Fibroblast of lung (primary cell): ENCODE measurements around the gene ZCCHC2. TPM values are rescaled to one million over a fixed set of nuclear protein-coding genes. Genes with fewer than 3 reads are reported as not detected.

ENCODE experiments used
- DNase-seq, 2 donors: peaks; one replicate each; pipeline versions ENCODE4 v3.0.0 to v3.0.0-alpha.2; 2010; ENCODE audit warnings: low read depth in 2 of 2
- H2AFZ ChIP-seq: 2 replicates; pipeline ENCODE4 v1.5.1; 2012; ENCODE audit warnings: low read length, control low read depth, inconsistent platforms
- H3K27ac ChIP-seq: 2 replicates; pipeline ENCODE4 v1.5.1; 2011; ENCODE audit warnings: low read length, control low read depth; ENCODE audit not compliant: insufficient read depth
- H3K27me3 ChIP-seq: 2 replicates; pipeline ENCODE4 v1.5.1; 2011; ENCODE audit warnings: mild to moderate bottlenecking, low read length; ENCODE audit not compliant: control insufficient read depth, insufficient read depth
- H3K36me3 ChIP-seq: 2 replicates; pipeline ENCODE4 v1.5.1; 2011; ENCODE audit warnings: low read length; ENCODE audit not compliant: control insufficient read depth, insufficient read depth
- H3K4me1 ChIP-seq: 2 replicates; pipeline ENCODE4 v1.5.1; 2011; ENCODE audit warnings: low read length; ENCODE audit not compliant: control insufficient read depth, insufficient read depth; ENCODE audit errors: extremely low read depth
- H3K4me2 ChIP-seq: 2 replicates; pipeline ENCODE4 v1.5.1; 2011; ENCODE audit warnings: low read length, control low read depth; ENCODE audit not compliant: insufficient read depth; ENCODE audit errors: extremely low read depth
- H3K4me3 ChIP-seq, 4 experiments: fragments of 200-600 bp in 1 of 4; sonication (generic) in 1 of 4; replicated peaks in 1 of 4; 2 replicates each; pipeline ENCODE4 v1.5.1; 2011 to 2016; ENCODE audit warnings: low read length in 4 of 4, low read depth in 3 of 4, mild to moderate bottlenecking in 3 of 4, control low read depth in 2 of 4, inconsistent platforms in 1 of 4, mixed read lengths in 1 of 4; ENCODE audit not compliant: insufficient read depth in 1 of 4; ENCODE audit errors: control extremely low read depth in 1 of 4
- H3K79me2 ChIP-seq: 2 replicates; pipeline ENCODE4 v1.5.1; 2012; ENCODE audit warnings: mild to moderate bottlenecking, low read length, inconsistent platforms; ENCODE audit not compliant: control insufficient read depth, insufficient read depth
- H3K9ac ChIP-seq: 2 replicates; pipeline ENCODE4 v1.5.1; 2011; ENCODE audit warnings: mild to moderate bottlenecking, low read length, control low read depth; ENCODE audit not compliant: insufficient read depth
- H3K9me3 ChIP-seq: 2 replicates; pipeline ENCODE4 v1.5.1; 2012; ENCODE audit warnings: low read depth, low read length; ENCODE audit not compliant: control insufficient read depth, insufficient read depth
- H4K20me1 ChIP-seq: 2 replicates; pipeline ENCODE4 v1.5.1; 2011; ENCODE audit warnings: low read length; ENCODE audit not compliant: control insufficient read depth, insufficient read depth; ENCODE audit errors: extremely low read depth
- CTCF ChIP-seq, 2 donors: IDR thresholded peaks in 1 of 2; conservative IDR thresholded peaks in 1 of 2; 1 replicate in 1 of 2; 2 replicates in 1 of 2; pipeline ENCODE4 v1.5.1; 2011 to 2012; ENCODE audit warnings: low read length in 2 of 2, control low read depth in 1 of 2, inconsistent platforms in 1 of 2, low read depth in 1 of 2, mild to moderate bottlenecking in 1 of 2
- EZH2 ChIP-seq: IDR thresholded peaks from 2 replicates; pipeline ENCODE4 v1.5.1; 2012; ENCODE audit warnings: low read length, control low read depth, mild to moderate bottlenecking; ENCODE audit errors: missing control alignments
- polyA plus RNA-seq, 2 donors: library from polyadenylated mRNA; depleted of rRNA in 1 of 2; stranded (reverse) in 1 of 2; unstranded in 1 of 2; fragments of >200 nt; gene quantifications; 2 replicates each; pipeline ENCODE4 v1.2.1, GENCODE V29; 2011 to 2012; ENCODE audit warnings: missing spikeins in 1 of 2
- total RNA-seq: library from RNA; depleted of rRNA; stranded (reverse); fragments of >200 nt; gene quantifications from 2 replicates; pipeline ENCODE4 v1.2.1, GENCODE V29; 2014

ZCCHC2 gene
- total and polyA plus RNA-seq, 2 donors (not counting 1 experiment from before 2014, with no cell fraction given) = 5.3 to 10.9 TPM

DNA sequence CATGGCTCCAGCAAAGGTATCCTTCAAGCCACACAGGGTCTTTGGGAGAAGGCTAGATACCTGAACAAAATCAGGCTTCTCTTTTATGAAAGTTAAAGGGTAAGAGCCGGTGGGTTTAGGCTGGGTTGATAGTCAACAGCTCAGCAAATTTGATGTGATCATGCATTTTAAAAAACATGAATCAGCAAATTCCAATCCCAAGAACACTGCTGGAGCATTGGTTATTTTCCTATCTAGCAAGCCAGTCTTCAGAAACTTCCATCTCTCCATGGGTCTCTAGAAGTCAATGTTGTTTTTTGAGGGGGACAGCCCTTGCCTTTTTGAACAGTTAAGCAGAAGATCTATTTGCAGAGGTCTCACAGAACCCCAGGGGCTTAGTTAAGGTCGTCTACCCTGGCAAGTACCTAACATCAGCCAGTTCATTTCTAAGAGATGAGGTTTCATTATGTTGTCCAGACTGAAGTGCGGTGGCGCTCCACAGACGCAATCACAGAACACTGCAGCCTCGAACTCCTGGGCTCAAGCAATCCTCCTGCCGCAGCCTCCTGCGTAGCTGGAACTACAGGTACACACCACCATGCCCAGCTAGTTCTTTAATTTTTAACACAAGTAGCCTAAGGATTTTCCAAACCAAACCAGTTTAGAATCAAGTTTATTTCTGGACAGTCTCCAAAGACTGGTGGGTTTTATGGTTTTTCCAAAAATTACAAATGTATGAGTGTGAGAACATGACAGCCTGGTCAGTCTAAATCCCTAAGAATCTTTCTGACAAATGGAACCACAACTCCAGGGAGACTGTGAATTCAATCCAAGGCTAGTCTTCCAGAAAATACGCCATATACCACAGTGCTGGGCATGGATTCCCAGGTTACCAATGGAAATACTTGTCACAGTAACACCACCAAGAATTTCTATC, 4.1 kb upstream of the ZCCHC2 start:
- H3K4me2 ChIP-seq = no peak overlapping the region
- DNase-seq = peak in 1 of 2 donors; percentile 52
- no peaks in the 10 kb centered on the region for H3K79me2 ChIP-seq
- no peaks in the 10 kb centered on the region for H4K20me1 ChIP-seq
- H3K27me3 ChIP-seq = no peaks in the 10 kb centered on the region
- H2AFZ ChIP-seq = no peak overlapping the region
- H3K4me3 ChIP-seq = no peak overlapping the region
- no peak for TF ChIP-seq CTCF (conservative IDR thresholded peaks at IDR 0.05 in 1 of 2, IDR thresholded peaks at IDR 0.05 in 1 of 2; ENCODE audit: low read depth in 1 of 2, low read length in 2 of 2)
- no peak for TF ChIP-seq EZH2
- H3K9ac ChIP-seq = no peak overlapping the region
- peaks cover 2% of the 10 kb centered on the region for H3K4me1 ChIP-seq
- no peak overlapping the region for H3K27ac ChIP-seq
- no peaks in the 10 kb centered on the region for H3K9me3 ChIP-seq
- H3K36me3 ChIP-seq = no peaks in the 10 kb centered on the region

DNA sequence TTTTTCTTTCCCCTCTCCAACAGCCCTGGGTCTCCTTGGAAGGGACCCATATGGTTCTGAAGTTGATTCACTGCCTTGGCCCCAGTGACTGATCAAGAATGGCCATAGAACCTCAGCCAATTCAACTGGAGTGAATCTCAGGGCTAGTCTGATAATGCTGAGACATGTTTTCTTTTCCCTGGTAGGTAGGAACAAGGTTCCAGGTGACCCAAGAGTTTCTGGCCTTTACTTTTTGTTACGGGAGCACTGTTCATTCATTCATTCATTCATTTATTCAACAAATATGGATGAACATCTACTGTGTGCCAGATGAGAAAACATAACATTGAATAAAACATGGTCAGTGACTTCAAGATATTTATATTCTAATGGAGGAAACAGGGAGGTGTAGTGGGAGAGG, 3.1 kb upstream of the ZCCHC2 start:
- H3K4me3 ChIP-seq = no peak overlapping the region
- H3K79me2 ChIP-seq = no peaks in the 10 kb centered on the region
- peaks cover 2% of the 10 kb centered on the region for H3K4me1 ChIP-seq
- H4K20me1 ChIP-seq = no peaks in the 10 kb centered on the region
- H3K27me3 ChIP-seq = no peaks in the 10 kb centered on the region
- H3K4me2 ChIP-seq = no peak overlapping the region
- no peak for TF ChIP-seq EZH2
- no peak for TF ChIP-seq CTCF (conservative IDR thresholded peaks at IDR 0.05 in 1 of 2, IDR thresholded peaks at IDR 0.05 in 1 of 2; ENCODE audit: low read depth in 1 of 2, low read length in 2 of 2)
- no peak overlapping the region for H2AFZ ChIP-seq
- no peak overlapping the region for H3K9ac ChIP-seq
- H3K36me3 ChIP-seq = no peaks in the 10 kb centered on the region
- no peak for DNase-seq
- H3K27ac ChIP-seq = no peak overlapping the region
- H3K9me3 ChIP-seq = no peaks in the 10 kb centered on the region

GRCh38 chr18:62521082-62521481, 1.7 kb upstream of the ZCCHC2 start:
- H3K9ac ChIP-seq = no peak overlapping the region
- peaks cover 7% of the 10 kb centered on the region for H3K4me1 ChIP-seq
- peaks cover 12% of the 10 kb centered on the region for H3K79me2 ChIP-seq
- no peak overlapping the region for H2AFZ ChIP-seq
- no peak for TF ChIP-seq CTCF (conservative IDR thresholded peaks at IDR 0.05 in 1 of 2, IDR thresholded peaks at IDR 0.05 in 1 of 2; ENCODE audit: low read depth in 1 of 2, low read length in 2 of 2)
- TF ChIP-seq EZH2 = no peak
- no peaks in the 10 kb centered on the region for H3K9me3 ChIP-seq
- H3K27me3 ChIP-seq = no peaks in the 10 kb centered on the region
- H4K20me1 ChIP-seq = no peaks in the 10 kb centered on the region
- H3K4me2 ChIP-seq = no peak overlapping the region
- no peak for DNase-seq
- no peak overlapping the region for H3K27ac ChIP-seq
- no peaks in the 10 kb centered on the region for H3K36me3 ChIP-seq
- no peak overlapping the region for H3K4me3 ChIP-seq
